Nephron (organoid): ENCODE results near the gene AGPAT2.

ENCODE experiments used
- H3K27ac Mint-ChIP-seq, 3 experiments: 2 replicates each; pipeline ENCODE4 v1.8.0; 2020; ENCODE audit warnings: mixed read lengths in 3 of 3, mild to moderate bottlenecking in 2 of 3, moderate library complexity in 1 of 3
- H3K27me3 Mint-ChIP-seq: 2 replicates; pipeline ENCODE4 v1.8.0; 2021; ENCODE audit warnings: low read depth, mild to moderate bottlenecking, moderate library complexity, mixed read lengths
- H3K36me3 Mint-ChIP-seq: 2 replicates; pipeline ENCODE4 v1.8.0; 2020; ENCODE audit warnings: low read depth, mixed read lengths
- H3K4me1 Mint-ChIP-seq: 2 replicates; pipeline ENCODE4 v1.8.0; 2020; ENCODE audit warnings: mixed read lengths
- H3K4me3 Mint-ChIP-seq, 3 experiments: 2 replicates each; pipeline ENCODE4 v1.8.0; 2020; ENCODE audit warnings: mild to moderate bottlenecking in 3 of 3, mixed read lengths in 3 of 3, moderate library complexity in 2 of 3
- H3K9me3 Mint-ChIP-seq: 2 replicates; pipeline ENCODE4 v1.8.0; 2020; ENCODE audit warnings: mixed read lengths
- CTCF ChIP-seq, 3 experiments: fragments of 200-600 bp; sonication (generic); IDR thresholded peaks; one replicate each; pipeline ENCODE4 v1.5.0; 2021; ENCODE audit warnings: antibody characterized with exemption in 3 of 3; ENCODE audit not compliant: unreplicated experiment in 3 of 3

AGPAT2 gene

GRCh38 chr9:136686794-136687711 is at the start of gene AGPAT2:
TSS of gene AGPAT2 (minus strand) at chr9:136687457. CDS start at chr9:136687357, 100 bp downstream.
- no peaks in the 10 kb centered on the region for H3K36me3 Mint-ChIP-seq
- no peaks in the 10 kb centered on the region for H3K4me1 Mint-ChIP-seq
- no peak for TF ChIP-seq CTCF (IDR thresholded peaks at IDR 0.05; ENCODE audit: unreplicated experiment in 3 of 3)
- H3K27ac Mint-ChIP-seq: peak within 1 kb of the TSS in 2 of 3 experiments; percentile 68 to 77
- no peaks in the 10 kb centered on the region for H3K27me3 Mint-ChIP-seq
- H3K4me3 Mint-ChIP-seq: peak within 1 kb of the TSS; percentile 89 to 90 (median 90)
- no peaks in the 10 kb centered on the region for H3K9me3 Mint-ChIP-seq

GRCh38 chr9:136735812-136736480 is 48.7 kb upstream of the AGPAT2 start:
- Mint-ChIP-seq H3K4me3 (no peak overlapping the region), H3K27ac (no peak overlapping the region), H3K4me1 (no peaks in the 10 kb centered on the region), H3K36me3 (no peaks in the 10 kb centered on the region), H3K9me3 (no peaks in the 10 kb centered on the region), H3K27me3 (peaks cover 13% of the 10 kb centered on the region)
- no peak for TF ChIP-seq CTCF (IDR thresholded peaks at IDR 0.05; ENCODE audit: unreplicated experiment in 3 of 3)

GRCh38 chr9:136734837-136735496 is 47.7 kb upstream of the AGPAT2 start:
- no peak for TF ChIP-seq CTCF (IDR thresholded peaks at IDR 0.05; ENCODE audit: unreplicated experiment in 3 of 3)
- peaks cover 13% of the 10 kb centered on the region for H3K27me3 Mint-ChIP-seq
- H3K9me3 Mint-ChIP-seq: no peaks in the 10 kb centered on the region
- no peak overlapping the region for H3K4me3 Mint-ChIP-seq
- H3K36me3 Mint-ChIP-seq: no peaks in the 10 kb centered on the region
- H3K4me1 Mint-ChIP-seq: no peaks in the 10 kb centered on the region
- no peak overlapping the region for H3K27ac Mint-ChIP-seq

GRCh38 chr9:136733611-136734010 is 46.4 kb upstream of the AGPAT2 start:
- peaks cover 11% of the 10 kb centered on the region for H3K27me3 Mint-ChIP-seq
- H3K27ac Mint-ChIP-seq: no peak overlapping the region
- TF ChIP-seq CTCF (IDR thresholded peaks at IDR 0.05; ENCODE audit: unreplicated experiment in 3 of 3): no peak
- H3K9me3 Mint-ChIP-seq: no peaks in the 10 kb centered on the region
- H3K36me3 Mint-ChIP-seq: no peaks in the 10 kb centered on the region
- H3K4me3 Mint-ChIP-seq: no peak overlapping the region
- H3K4me1 Mint-ChIP-seq: no peaks in the 10 kb centered on the region

- Mint-ChIP-seq H3K27me3 (peaks cover 5% of the 10 kb centered on the region), H3K4me1 (no peaks in the 10 kb centered on the region), H3K4me3 (peak overlapping the region in 1 of 3 experiments; percentile 2), H3K9me3 (no peaks in the 10 kb centered on the region), H3K27ac (peak overlapping the region in 1 of 3 experiments; percentile 25), H3K36me3 (no peaks in the 10 kb centered on the region)
- no peak for TF ChIP-seq CTCF (IDR thresholded peaks at IDR 0.05; ENCODE audit: unreplicated experiment in 3 of 3)
Observed at GRCh38 chr9:136732444-136733178, 45.4 kb upstream of the AGPAT2 start.
